A549 (cell line): Measurements from ENCODE around the gene RHEBL1. TPM values are rescaled to one million over a fixed set of nuclear protein-coding genes. Genes with fewer than 3 reads are reported as not detected.

Experiments used
- ATAC-seq, 2 experiments: fragments of 200-7000 bp in 1 of 2; fragments of >200 bp in 1 of 2; cut with Nextera tagmentation in 1 of 2; cut with Tn5 transposase in 1 of 2; 3 replicates each; pipeline versions ENCODE4 v1.8.0 to v1.9.1; 2018 to 2020; ENCODE audit warnings: mild to moderate bottlenecking in 1 of 2, moderate library complexity in 1 of 2
- CTCF ChIA-PET: fragments of 300-600 bp; sonication (Branson Sonifier 250); formaldehyde crosslinking; extraction: SDS; loops from one replicate; lab custom pipeline; 2021; ENCODE audit warnings: antibody characterized with exemption, inconsistent platforms; lab: Yijun Ruan, JAX
- POLR2A ChIA-PET: fragments of 350-600 bp; formaldehyde crosslinking; extraction: SDS; loops from one replicate; lab custom pipeline; 2021; ENCODE audit warnings: antibody characterized with exemption, inconsistent platforms; lab: Yijun Ruan, JAX
- DNase-seq, 2 experiments: peaks; one replicate each; pipeline versions ENCODE4 v3.0.0 to v3.0.0-alpha.2; 2011 to 2016; ENCODE audit warnings: low read depth in 1 of 2, low spot score in 1 of 2
- FAIRE-seq: peaks from 2 replicates; lab custom pipeline; 2011; peaks lifted over from hg19 to GRCh38; lab: Jason Lieb, UNC
- H3K27ac ChIP-seq, 2 experiments: fragments of >200 bp; sonication (Bioruptor Twin); formaldehyde crosslinking; 3 replicates each; pipeline ENCODE4 v1.5.1; 2016 to 2017
- H3K4me1 ChIP-seq: fragments of >200 bp; sonication (Bioruptor Twin); formaldehyde crosslinking; 3 replicates; pipeline ENCODE4 v1.6.1; 2016
- H3K4me2 ChIP-seq: fragments of >200 bp; sonication (Bioruptor Twin); formaldehyde crosslinking; 3 replicates; pipeline ENCODE4 v1.6.1; 2016
- H3K4me3 ChIP-seq: fragments of >200 bp; sonication (Bioruptor Twin); formaldehyde crosslinking; 3 replicates; pipeline ENCODE4 v1.5.1; 2016
- H3K9me3 ChIP-seq: fragments of >200 bp; sonication (Bioruptor Twin); formaldehyde crosslinking; 3 replicates; pipeline ENCODE4 v1.6.1; 2016
- BHLHE40 ChIP-seq: IDR thresholded peaks from 2 replicates; pipeline ENCODE4 v1.6.1; 2012; ENCODE audit warnings: low read depth, low read length, inconsistent platforms
- CHD4 ChIP-seq: fragments of 200-600 bp; sonication (generic); IDR thresholded peaks from 2 replicates; pipeline ENCODE4 v1.6.1; 2016; ENCODE audit warnings: antibody characterized with exemption, mild to moderate bottlenecking, borderline replicate concordance
- FOSB ChIP-seq: fragments of 250-450 bp; sonication (Bioruptor Pico); IDR thresholded peaks from 2 replicates; pipeline ENCODE4 v1.5.0; 2020; ENCODE audit warnings: mild to moderate bottlenecking, moderate library complexity
- FOSL2 ChIP-seq, 2 experiments: fragments of 450-650 bp in 1 of 2; fragments of >200 bp in 1 of 2; sonication (Bioruptor Twin) in 1 of 2; formaldehyde crosslinking; IDR thresholded peaks; 2 replicates each; pipeline versions ENCODE4 v1.5.0 to v1.6.1; 2016 to 2020; ENCODE audit warnings: mild to moderate bottlenecking in 1 of 2, moderate library complexity in 1 of 2
- GATA3 ChIP-seq: IDR thresholded peaks from 2 replicates; pipeline ENCODE4 v1.6.1; 2012; ENCODE audit warnings: borderline replicate concordance
- HES2 ChIP-seq: fragments of >200 bp; sonication (Bioruptor Twin); formaldehyde crosslinking; IDR thresholded peaks from 2 replicates; pipeline ENCODE4 v1.6.1; 2016
- HOXB5 ChIP-seq: fragments of 250-450 bp; sonication (Bioruptor Pico); IDR thresholded peaks from 2 replicates; pipeline ENCODE4 v1.5.0; 2020; ENCODE audit warnings: mild to moderate bottlenecking, moderate library complexity
- JUN ChIP-seq, 2 experiments: fragments of >200 bp; sonication (Bioruptor Twin); formaldehyde crosslinking; IDR thresholded peaks; 2 replicates in 1 of 2; 3 replicates in 1 of 2; pipeline ENCODE4 v1.6.1; 2016 to 2017
- JUNB ChIP-seq: fragments of >200 bp; sonication (Bioruptor Twin); formaldehyde crosslinking; IDR thresholded peaks from 2 replicates; pipeline ENCODE4 v1.6.1; 2016
- KDM1A ChIP-seq: fragments of 200-600 bp; sonication (generic); IDR thresholded peaks from 2 replicates; pipeline ENCODE4 v1.6.1; 2016; ENCODE audit warnings: low read depth, mild to moderate bottlenecking
- KDM5A ChIP-seq: fragments of 200-600 bp; sonication (generic); IDR thresholded peaks from 2 replicates; pipeline ENCODE4 v1.6.1; 2016; ENCODE audit warnings: antibody characterized with exemption, mild to moderate bottlenecking
- MAZ ChIP-seq: fragments of 150-350 bp; IDR thresholded peaks from 2 replicates; pipeline ENCODE4 v1.6.1; 2014; ENCODE audit warnings: antibody characterized with exemption, low read depth, low read length, borderline replicate concordance
- NR3C1 ChIP-seq: fragments of >200 bp; sonication (Bioruptor Twin); formaldehyde crosslinking; IDR thresholded peaks from 3 replicates; pipeline ENCODE4 v1.6.1; 2017
- RAD21 ChIP-seq, 2 experiments: fragments of >200 bp in 1 of 2; sonication (Bioruptor Twin) in 1 of 2; formaldehyde crosslinking in 1 of 2; IDR thresholded peaks in 1 of 2; conservative IDR thresholded peaks in 1 of 2; 2 replicates in 1 of 2; 3 replicates in 1 of 2; pipeline ENCODE4 v1.6.1; 2012 to 2018; ENCODE audit warnings: inconsistent platforms in 1 of 2
- RARB ChIP-seq: fragments of 250-450 bp; sonication (Bioruptor Pico); IDR thresholded peaks from 2 replicates; pipeline ENCODE4 v1.8.0; 2021; ENCODE audit warnings: mild to moderate bottlenecking, moderate library complexity
- SMC3 ChIP-seq: fragments of >200 bp; sonication (Bioruptor Twin); formaldehyde crosslinking; IDR thresholded peaks from 3 replicates; pipeline ENCODE4 v1.6.1; 2018; ENCODE audit warnings: inconsistent platforms
- SREBF2 ChIP-seq: fragments of 450-650 bp; IDR thresholded peaks from 2 replicates; pipeline ENCODE4 v1.6.1; 2014; ENCODE audit warnings: mild to moderate bottlenecking, moderate library complexity
- TFCP2L1 ChIP-seq: fragments of 250-450 bp; sonication (Bioruptor Pico); IDR thresholded peaks from 2 replicates; pipeline ENCODE4 v1.5.0; 2021; ENCODE audit warnings: mild to moderate bottlenecking
- TP53 ChIP-seq: fragments of 250-450 bp; sonication (Bioruptor Pico); IDR thresholded peaks from 2 replicates; pipeline ENCODE4 v1.5.0; 2021; ENCODE audit warnings: mild to moderate bottlenecking, moderate library complexity
- ZFP36 ChIP-seq: fragments of 450-650 bp; IDR thresholded peaks from 2 replicates; pipeline ENCODE4 v1.6.1; 2014; ENCODE audit warnings: borderline replicate concordance; ENCODE audit not compliant: partially characterized antibody
- WGBS: methylation state at CpG from one replicate; pipeline ENCODE4 v1.1.6; 2017; ENCODE audit errors: missing lambda C conversion rate; 5-methylcytosine and 5-hydroxymethylcytosine counted together
- polyA plus RNA-seq, 4 experiments: library from polyadenylated mRNA; depleted of rRNA in 3 of 4; stranded (reverse); fragments of >200 nt; fragmentation: RNase III in 1 of 4; extraction: RNeasy Plus Mini Kit Qiagen cat#74134 plus additional on column Dnase treatment in 1 of 4; gene quantifications; 2 replicates in 3 of 4; 3 replicates in 1 of 4; pipeline ENCODE4 v1.2.3, GENCODE V29; 2011 to 2017
- TF ChIP-seq, protein P1 (sequence below): fragments of >200 bp; sonication (Bioruptor Twin); formaldehyde crosslinking; IDR thresholded peaks from 3 replicates; pipeline ENCODE4 v1.5.1; 2016

Gene RHEBL1
- polyA plus RNA-seq, 2 of the 4 experiments (the other 2 are of a cell fraction): 2.1 to 4.0 TPM

GRCh38 chr12:49054524-49054923 lies 15.3 kb downstream of the RHEBL1 start:
- no peak for TF ChIP-seq JUNB
- TF ChIP-seq KDM5A: no peak
- TF ChIP-seq ZFP36: no peak
- TF ChIP-seq FOSL2 (IDR thresholded peaks at IDR 0.05): no peak
- TF ChIP-seq FOSL2 (CRISPR knock-in tag; IDR thresholded peaks at IDR 0.05): no peak
- no peak for TF ChIP-seq MAZ
- no peak for TF ChIP-seq TP53
- no peak for TF ChIP-seq HOXB5 (CRISPR knock-in tag)
- TF ChIP-seq HES2: no peak
- TF ChIP-seq, protein P1, sequence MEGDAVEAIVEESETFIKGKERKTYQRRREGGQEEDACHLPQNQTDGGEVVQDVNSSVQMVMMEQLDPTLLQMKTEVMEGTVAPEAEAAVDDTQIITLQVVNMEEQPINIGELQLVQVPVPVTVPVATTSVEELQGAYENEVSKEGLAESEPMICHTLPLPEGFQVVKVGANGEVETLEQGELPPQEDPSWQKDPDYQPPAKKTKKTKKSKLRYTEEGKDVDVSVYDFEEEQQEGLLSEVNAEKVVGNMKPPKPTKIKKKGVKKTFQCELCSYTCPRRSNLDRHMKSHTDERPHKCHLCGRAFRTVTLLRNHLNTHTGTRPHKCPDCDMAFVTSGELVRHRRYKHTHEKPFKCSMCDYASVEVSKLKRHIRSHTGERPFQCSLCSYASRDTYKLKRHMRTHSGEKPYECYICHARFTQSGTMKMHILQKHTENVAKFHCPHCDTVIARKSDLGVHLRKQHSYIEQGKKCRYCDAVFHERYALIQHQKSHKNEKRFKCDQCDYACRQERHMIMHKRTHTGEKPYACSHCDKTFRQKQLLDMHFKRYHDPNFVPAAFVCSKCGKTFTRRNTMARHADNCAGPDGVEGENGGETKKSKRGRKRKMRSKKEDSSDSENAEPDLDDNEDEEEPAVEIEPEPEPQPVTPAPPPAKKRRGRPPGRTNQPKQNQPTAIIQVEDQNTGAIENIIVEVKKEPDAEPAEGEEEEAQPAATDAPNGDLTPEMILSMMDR: no peak
- TF ChIP-seq RARB: no peak
- no peak for TF ChIP-seq NR3C1
- TF ChIP-seq JUN (IDR thresholded peaks at IDR 0.05): no peak
- TF ChIP-seq SREBF2: no peak
- TF ChIP-seq FOSB: no peak
- TF ChIP-seq CHD4: no peak
- no peak for TF ChIP-seq TFCP2L1
- TF ChIP-seq KDM1A: no peak
- TF ChIP-seq BHLHE40: no peak
- TF ChIP-seq GATA3: no peak
- TF ChIP-seq RAD21 (conservative IDR thresholded peaks at IDR 0.05 in 1 of 2, IDR thresholded peaks at IDR 0.05 in 1 of 2): no peak
- Histone ChIP-seq H3K27ac (no peak overlapping the region), H3K4me2 (no peak overlapping the region), H3K4me1 (peaks cover 41% of the 10 kb centered on the region), H3K4me3 (no peak overlapping the region), H3K9me3 (no peaks in the 10 kb centered on the region)
- WGBS: over 99% methylated on average over 9 of the region's 10 CpGs
- no peak for DNase-seq
- CTCF ChIA-PET: interaction anchor here (0.8 to 3.3 kb wide), 6 partner anchors 10 to 150 kb away, joined by 3 to 27 read pairs (median 4); a partner anchor contains a TSS
- POLR2A ChIA-PET: no interaction called here
- no peak for FAIRE-seq
- no peak for ATAC-seq

DNA sequence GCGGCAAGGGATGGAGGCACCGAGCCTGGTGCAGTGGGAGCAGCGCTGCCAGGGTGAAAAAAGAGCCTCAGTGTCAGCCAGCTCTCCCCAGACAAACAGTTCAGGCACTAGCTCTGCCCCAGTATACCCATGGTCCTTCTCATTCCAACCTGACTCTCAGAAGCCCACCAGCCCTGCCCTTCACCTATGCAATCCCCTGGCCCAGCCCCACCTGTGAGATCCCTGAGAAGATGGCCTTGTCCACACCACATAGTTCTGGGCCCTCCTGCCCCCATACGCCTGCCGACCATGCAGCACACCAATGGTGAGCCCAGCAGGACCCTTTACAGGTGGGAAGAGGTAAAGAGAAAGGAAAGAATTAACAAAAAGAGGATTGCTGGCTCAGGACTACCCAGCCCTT lies 15.7 kb downstream of the RHEBL1 start:
- DNase-seq: no peak
- 91% methylated on average over 5 of the region's 5 CpGs for WGBS
- Histone ChIP-seq H3K4me1 (peaks cover 44% of the 10 kb centered on the region), H3K4me2 (no peak overlapping the region), H3K9me3 (no peaks in the 10 kb centered on the region), H3K27ac (no peak overlapping the region), H3K4me3 (no peak overlapping the region)
- no peak for FAIRE-seq
- no peak for TF ChIP-seq KDM1A
- TF ChIP-seq SMC3: no peak
- ChIA-PET POLR2A (no interaction called here), CTCF (interaction anchor here (0.8 to 3.3 kb wide), 8 partner anchors 11 to 150 kb away, joined by 3 to 27 read pairs (median 3); a partner anchor contains a TSS)
- ATAC-seq: no peak

GRCh38 chr12:49052451-49053208 lies 17.1 kb downstream of the RHEBL1 start:
- ChIA-PET CTCF (interaction anchor here (3.3 kb wide), 1 partner anchor 12 kb away, joined by 27 read pairs; no protein-coding TSS in a partner anchor), POLR2A (no interaction called here)
- no peak overlapping the region for H3K4me3 ChIP-seq
- no peak for TF ChIP-seq HOXB5 (CRISPR knock-in tag)
- FAIRE-seq (no peak), ATAC-seq (no peak), DNase-seq (no peak)
- no peak overlapping the region for H3K4me2 ChIP-seq
- no peaks in the 10 kb centered on the region for H3K9me3 ChIP-seq
- 90% methylated on average over 16 of the region's 16 CpGs for WGBS
- no peak overlapping the region for H3K27ac ChIP-seq
- peaks cover 35% of the 10 kb centered on the region for H3K4me1 ChIP-seq
